HL-60 (cell line): ENCODE data around the gene MYBPHL.

Experiments
- DNase-seq, 2 experiments: peaks; one replicate each; pipeline ENCODE4 v3.0.0-alpha.2; 2010 to 2020; ENCODE audit warnings: low read depth in 1 of 2, low spot score in 1 of 2
- H3K27ac ChIP-seq: fragments of 250-450 bp; sonication (Bioruptor Pico); replicated peaks from 2 replicates; pipeline ENCODE4 v1.5.1; 2020; ENCODE audit warnings: mild to moderate bottlenecking, moderate library complexity
- H3K27me3 ChIP-seq: fragments of 250-450 bp; sonication (Bioruptor Pico); 2 replicates; pipeline ENCODE4 v1.5.1; 2021; ENCODE audit warnings: mild to moderate bottlenecking, moderate library complexity; ENCODE audit not compliant: insufficient read depth, poor library complexity, severe bottlenecking
- H3K4me3 ChIP-seq: replicated peaks from 2 replicates; pipeline ENCODE4 v1.5.1; 2011; ENCODE audit warnings: mild to moderate bottlenecking, control low read depth, low read length; ENCODE audit not compliant: insufficient read depth
- GABPA ChIP-seq: IDR thresholded peaks from 2 replicates; pipeline ENCODE4 v1.6.1; 2012; ENCODE audit warnings: low read depth
- POLR2AphosphoS5 ChIP-seq: IDR thresholded peaks from 2 replicates; pipeline ENCODE4 v1.6.1; 2012; ENCODE audit warnings: low read depth
- REST ChIP-seq: IDR thresholded peaks from 2 replicates; pipeline ENCODE4 v1.6.1; 2012; ENCODE audit warnings: low read depth; ENCODE audit not compliant: insufficient replicate concordance
- SPI1 ChIP-seq: IDR thresholded peaks from 2 replicates; pipeline ENCODE4 v1.6.1; 2012; ENCODE audit warnings: low read depth, mild to moderate bottlenecking, borderline replicate concordance
- TF ChIP-seq, protein P1 (sequence below): IDR thresholded peaks from one replicate; pipeline ENCODE4 v1.5.1; 2011; ENCODE audit warnings: low read length, control low read depth, inconsistent platforms; ENCODE audit not compliant: insufficient read depth

MYBPHL gene

GRCh38 chr1:109304226-109304920 lies 2.4 kb downstream of the MYBPHL start:
- no peak for TF ChIP-seq GABPA
- TF ChIP-seq POLR2AphosphoS5 = no peak
- no peak for TF ChIP-seq SPI1
- no peak for TF ChIP-seq REST
- TF ChIP-seq, protein P1, sequence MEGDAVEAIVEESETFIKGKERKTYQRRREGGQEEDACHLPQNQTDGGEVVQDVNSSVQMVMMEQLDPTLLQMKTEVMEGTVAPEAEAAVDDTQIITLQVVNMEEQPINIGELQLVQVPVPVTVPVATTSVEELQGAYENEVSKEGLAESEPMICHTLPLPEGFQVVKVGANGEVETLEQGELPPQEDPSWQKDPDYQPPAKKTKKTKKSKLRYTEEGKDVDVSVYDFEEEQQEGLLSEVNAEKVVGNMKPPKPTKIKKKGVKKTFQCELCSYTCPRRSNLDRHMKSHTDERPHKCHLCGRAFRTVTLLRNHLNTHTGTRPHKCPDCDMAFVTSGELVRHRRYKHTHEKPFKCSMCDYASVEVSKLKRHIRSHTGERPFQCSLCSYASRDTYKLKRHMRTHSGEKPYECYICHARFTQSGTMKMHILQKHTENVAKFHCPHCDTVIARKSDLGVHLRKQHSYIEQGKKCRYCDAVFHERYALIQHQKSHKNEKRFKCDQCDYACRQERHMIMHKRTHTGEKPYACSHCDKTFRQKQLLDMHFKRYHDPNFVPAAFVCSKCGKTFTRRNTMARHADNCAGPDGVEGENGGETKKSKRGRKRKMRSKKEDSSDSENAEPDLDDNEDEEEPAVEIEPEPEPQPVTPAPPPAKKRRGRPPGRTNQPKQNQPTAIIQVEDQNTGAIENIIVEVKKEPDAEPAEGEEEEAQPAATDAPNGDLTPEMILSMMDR = no peak
- no peak for DNase-seq
- Histone ChIP-seq H3K4me3 (no peak overlapping the region), H3K27ac (no peak overlapping the region), H3K27me3 (peaks cover 4% of the 10 kb centered on the region)

- Histone ChIP-seq H3K4me3 (no peak overlapping the region), H3K27me3 (peaks cover 4% of the 10 kb centered on the region), H3K27ac (no peak overlapping the region)
- no peak for DNase-seq
- no peak for TF ChIP-seq SPI1
- no peak for TF ChIP-seq POLR2AphosphoS5
- no peak for TF ChIP-seq GABPA
- TF ChIP-seq REST = no peak
- TF ChIP-seq, protein P1 = no peak
Observed at GRCh38 chr1:109301874-109302273, 4.9 kb downstream of the MYBPHL start.

GRCh38 chr1:109300650-109301151 lies 6.1 kb downstream of the MYBPHL start:
- H3K27me3 ChIP-seq = peaks cover 4% of the 10 kb centered on the region

More at GRCh38 chr1:109300650-109301151, 6.1 kb downstream of the MYBPHL start:
- Histone ChIP-seq H3K4me3 (no peak overlapping the region), H3K27ac (no peak overlapping the region)
- DNase-seq = no peak
- TF ChIP-seq POLR2AphosphoS5 = no peak
- no peak for TF ChIP-seq GABPA
- TF ChIP-seq SPI1 = no peak
- TF ChIP-seq, protein P1 = no peak
- no peak for TF ChIP-seq REST
